ENCODE data around the gene OR13J1.
"Not testable (repeated sequence)": the region's sequence is repeated elsewhere in the genome, so short reads cannot be mapped to it uniquely, and the experiment has no call there.

Gene OR13J1

GRCh38 chr9:35870351-35870923, at the start of gene OR13J1:
Gene OR13J1, minus strand, starts transcription at chr9:35870401. Its CDS starts 0 bp downstream, at chr9:35870401.
- no peak for FAIRE-seq

GRCh38 chr9:35919212-35920008, 49.2 kb upstream of the OR13J1 start:
- no peak for FAIRE-seq

GRCh38 chr9:35918780-35919179, 48.6 kb upstream of the OR13J1 start:
- no peak for FAIRE-seq

- no peak for FAIRE-seq
These were observed 47.1 kb upstream of the OR13J1 start for GRCh38 chr9:35917261-35917660.

GRCh38 chr9:35915681-35916294, 45.6 kb upstream of the OR13J1 start:
- no peak for FAIRE-seq

GRCh38 chr9:35914301-35914807, 44.2 kb upstream of the OR13J1 start:
- peak; percentile 83 for FAIRE-seq

GRCh38 chr9:35913429-35913828, 43.2 kb upstream of the OR13J1 start:
- FAIRE-seq, result not testable (repeated sequence)

- FAIRE-seq, result no peak
These were observed 42.7 kb upstream of the OR13J1 start for GRCh38 chr9:35912791-35913400.

GRCh38 chr9:35911690-35912089, 41.5 kb upstream of the OR13J1 start:
- FAIRE-seq, result no peak

- FAIRE-seq, result no peak
These were observed 40.6 kb upstream of the OR13J1 start for GRCh38 chr9:35910613-35911359.

GRCh38 chr9:35909687-35910612, 39.7 kb upstream of the OR13J1 start:
- FAIRE-seq, result no peak

GRCh38 chr9:35909274-35909673, 39.1 kb upstream of the OR13J1 start, which contains the start of gene SPAAR:
Gene SPAAR, plus strand, starts transcription at chr9:35909490. Its CDS starts 974 bp downstream, at chr9:35910464.
- no peak for FAIRE-seq

GRCh38 chr9:35908504-35909125, 38.4 kb upstream of the OR13J1 start:
- no peak for FAIRE-seq

GRCh38 chr9:35907711-35908503, 37.7 kb upstream of the OR13J1 start:
- no peak for FAIRE-seq

GRCh38 chr9:35906923-35907699, 36.9 kb upstream of the OR13J1 start:
- no peak for FAIRE-seq

- FAIRE-seq, result no peak
These were observed 35.9 kb upstream of the OR13J1 start, which contains the start of gene HRCT1 for GRCh38 chr9:35905912-35906679. Gene HRCT1, plus strand, starts transcription at chr9:35906202. Its CDS starts 86 bp downstream, at chr9:35906288.

- no peak for FAIRE-seq
These were observed 35.0 kb upstream of the OR13J1 start for GRCh38 chr9:35905051-35905781.

Data from colon (tissue), 2 donors.